PFSK-1 (cell line): ENCODE measurements around the gene COL5A2.

Source experiments
- FOXP2 ChIP-seq: optimal IDR thresholded peaks from 2 replicates; pipeline ENCODE3; 2011; ENCODE audit warnings: borderline replicate concordance, control low read depth, inconsistent platforms; ENCODE audit not compliant: insufficient read depth; ENCODE audit errors: extremely low read length, extremely low read depth
- POLR2AphosphoS5 ChIP-seq: IDR thresholded peaks from 2 replicates; pipeline ENCODE4 v1.6.1; 2012; ENCODE audit warnings: low read depth, mild to moderate bottlenecking, control low read depth, low read length, moderate library complexity
- SIN3A ChIP-seq: IDR thresholded peaks from 2 replicates; pipeline ENCODE4 v1.6.1; 2012; ENCODE audit warnings: mild to moderate bottlenecking, low read length, moderate library complexity, borderline replicate concordance; ENCODE audit not compliant: insufficient read depth
- TAF1 ChIP-seq: IDR thresholded peaks from 2 replicates; pipeline ENCODE4 v1.6.1; 2012; ENCODE audit warnings: low read length, control low read depth, borderline replicate concordance; ENCODE audit not compliant: insufficient read depth
- TF ChIP-seq, protein P1 (sequence below), 2 experiments: IDR thresholded peaks; 2 replicates each; pipeline versions ENCODE4 v1.6.1 to v1.8.0; 2011 to 2012; ENCODE audit warnings: low read depth in 2 of 2, low read length in 2 of 2, control low read depth in 1 of 2, inconsistent platforms in 1 of 2, mild to moderate bottlenecking in 1 of 2, moderate library complexity in 1 of 2; ENCODE audit not compliant: insufficient read depth in 1 of 2

Gene COL5A2

DNA sequence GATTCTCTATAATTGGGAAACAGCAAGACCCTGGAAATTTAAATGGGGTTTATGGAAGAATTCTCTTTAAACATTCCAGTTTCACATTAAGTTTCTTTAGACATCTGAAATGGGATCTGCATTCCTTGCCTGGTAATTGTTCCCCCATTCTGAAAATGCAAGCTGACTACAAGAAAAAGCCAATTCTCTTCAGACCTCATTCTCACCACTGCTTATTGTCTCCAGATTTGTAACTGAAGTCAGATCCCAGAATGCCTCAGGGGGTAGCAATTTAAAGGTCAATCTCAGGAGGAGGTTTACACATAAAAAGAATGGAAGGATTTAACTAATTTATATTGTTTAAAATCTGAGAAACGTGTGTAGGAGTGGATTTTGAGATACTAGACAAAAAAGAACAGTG is 164.2 kb downstream of the COL5A2 start:
- no peak for TF ChIP-seq SIN3A
- TF ChIP-seq TAF1: no peak
- no peak for TF ChIP-seq POLR2AphosphoS5
- TF ChIP-seq, protein P1, sequence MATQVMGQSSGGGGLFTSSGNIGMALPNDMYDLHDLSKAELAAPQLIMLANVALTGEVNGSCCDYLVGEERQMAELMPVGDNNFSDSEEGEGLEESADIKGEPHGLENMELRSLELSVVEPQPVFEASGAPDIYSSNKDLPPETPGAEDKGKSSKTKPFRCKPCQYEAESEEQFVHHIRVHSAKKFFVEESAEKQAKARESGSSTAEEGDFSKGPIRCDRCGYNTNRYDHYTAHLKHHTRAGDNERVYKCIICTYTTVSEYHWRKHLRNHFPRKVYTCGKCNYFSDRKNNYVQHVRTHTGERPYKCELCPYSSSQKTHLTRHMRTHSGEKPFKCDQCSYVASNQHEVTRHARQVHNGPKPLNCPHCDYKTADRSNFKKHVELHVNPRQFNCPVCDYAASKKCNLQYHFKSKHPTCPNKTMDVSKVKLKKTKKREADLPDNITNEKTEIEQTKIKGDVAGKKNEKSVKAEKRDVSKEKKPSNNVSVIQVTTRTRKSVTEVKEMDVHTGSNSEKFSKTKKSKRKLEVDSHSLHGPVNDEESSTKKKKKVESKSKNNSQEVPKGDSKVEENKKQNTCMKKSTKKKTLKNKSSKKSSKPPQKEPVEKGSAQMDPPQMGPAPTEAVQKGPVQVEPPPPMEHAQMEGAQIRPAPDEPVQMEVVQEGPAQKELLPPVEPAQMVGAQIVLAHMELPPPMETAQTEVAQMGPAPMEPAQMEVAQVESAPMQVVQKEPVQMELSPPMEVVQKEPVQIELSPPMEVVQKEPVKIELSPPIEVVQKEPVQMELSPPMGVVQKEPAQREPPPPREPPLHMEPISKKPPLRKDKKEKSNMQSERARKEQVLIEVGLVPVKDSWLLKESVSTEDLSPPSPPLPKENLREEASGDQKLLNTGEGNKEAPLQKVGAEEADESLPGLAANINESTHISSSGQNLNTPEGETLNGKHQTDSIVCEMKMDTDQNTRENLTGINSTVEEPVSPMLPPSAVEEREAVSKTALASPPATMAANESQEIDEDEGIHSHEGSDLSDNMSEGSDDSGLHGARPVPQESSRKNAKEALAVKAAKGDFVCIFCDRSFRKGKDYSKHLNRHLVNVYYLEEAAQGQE (IDR thresholded peaks at IDR 0.05; ENCODE audit: insufficient read depth in 1 of 2, low read depth in 2 of 2, low read length in 2 of 2): no peak
- TF ChIP-seq FOXP2: no peak

- no peak for TF ChIP-seq TAF1
Observed at GRCh38 chr2:189014449-189015138, 165.0 kb downstream of the COL5A2 start.

GRCh38 chr2:189013671-189014448 is 165.7 kb downstream of the COL5A2 start:
- TF ChIP-seq FOXP2 (no peak), TAF1 (no peak), SIN3A (no peak), POLR2AphosphoS5 (no peak)
- TF ChIP-seq, protein P1 (IDR thresholded peaks at IDR 0.05; ENCODE audit: insufficient read depth in 1 of 2, low read depth in 2 of 2, low read length in 2 of 2): no peak

DNA sequence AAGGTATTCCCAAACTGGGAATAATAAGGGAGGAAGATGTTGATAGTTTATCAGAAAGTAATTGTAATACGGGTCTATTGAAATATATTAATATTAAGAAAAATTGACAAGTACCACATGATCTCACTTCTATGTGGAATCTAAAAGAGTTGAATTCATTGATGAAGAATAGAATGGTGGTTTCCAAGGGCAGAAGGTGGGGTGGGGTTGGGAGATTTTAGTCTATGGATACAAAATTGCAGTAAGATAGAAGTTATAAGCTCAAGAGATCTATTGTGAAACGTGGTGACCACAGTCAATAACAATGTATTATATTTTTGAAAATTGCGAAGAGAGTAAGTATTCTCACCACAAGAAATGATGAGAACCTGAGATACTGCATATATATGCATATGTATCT is 166.5 kb downstream of the COL5A2 start:
- no peak for TF ChIP-seq TAF1
- TF ChIP-seq, protein P1 (IDR thresholded peaks at IDR 0.05; ENCODE audit: insufficient read depth in 1 of 2, low read depth in 2 of 2, low read length in 2 of 2): no peak
- TF ChIP-seq FOXP2: no peak
- no peak for TF ChIP-seq SIN3A
- no peak for TF ChIP-seq POLR2AphosphoS5

DNA sequence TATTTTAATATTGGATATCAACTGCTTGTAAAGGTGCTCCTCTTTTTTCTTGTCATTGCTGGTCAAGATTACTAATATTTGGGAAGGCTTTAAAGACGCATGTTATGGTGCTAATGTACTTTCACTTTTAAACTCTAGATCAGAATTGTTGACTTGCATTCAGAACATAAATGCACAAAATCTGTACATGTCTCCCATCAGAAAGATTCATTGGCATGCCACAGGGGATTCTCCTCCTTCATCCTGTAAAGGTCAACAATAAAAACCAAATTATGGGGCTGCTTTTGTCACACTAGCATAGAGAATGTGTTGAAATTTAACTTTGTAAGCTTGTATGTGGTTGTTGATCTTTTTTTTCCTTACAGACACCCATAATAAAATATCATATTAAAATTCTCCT is 167.2 kb downstream of the COL5A2 start:
- TF ChIP-seq TAF1 (no peak), SIN3A (no peak), POLR2AphosphoS5 (no peak), FOXP2 (no peak)
- TF ChIP-seq, protein P1 (IDR thresholded peaks at IDR 0.05; ENCODE audit: insufficient read depth in 1 of 2, low read depth in 2 of 2, low read length in 2 of 2): no peak
